Subcutaneous adipose tissue (tissue), 4 donors: Measurements from ENCODE around the gene WNT1. TPM values are rescaled to one million over a fixed set of nuclear protein-coding genes. Genes with fewer than 3 reads are reported as not detected.

ENCODE experiments used
- total RNA-seq, 4 donors: library from RNA; depleted of rRNA; stranded (reverse); fragments of >200 nt; gene quantifications; one replicate each; pipeline ENCODE4 v1.1.0, GENCODE V29; 2016
- TF ChIP-seq, protein P1 (sequence below): fragments of 450-650 bp; IDR thresholded peaks from one replicate; pipeline ENCODE4 v1.5.1; 2016; ENCODE audit warnings: low read depth, mild to moderate bottlenecking, control low read depth, antibody characterized with exemption, moderate library complexity

Gene WNT1
- total RNA-seq, 4 donors from 2014 or later, result not detected

DNA sequence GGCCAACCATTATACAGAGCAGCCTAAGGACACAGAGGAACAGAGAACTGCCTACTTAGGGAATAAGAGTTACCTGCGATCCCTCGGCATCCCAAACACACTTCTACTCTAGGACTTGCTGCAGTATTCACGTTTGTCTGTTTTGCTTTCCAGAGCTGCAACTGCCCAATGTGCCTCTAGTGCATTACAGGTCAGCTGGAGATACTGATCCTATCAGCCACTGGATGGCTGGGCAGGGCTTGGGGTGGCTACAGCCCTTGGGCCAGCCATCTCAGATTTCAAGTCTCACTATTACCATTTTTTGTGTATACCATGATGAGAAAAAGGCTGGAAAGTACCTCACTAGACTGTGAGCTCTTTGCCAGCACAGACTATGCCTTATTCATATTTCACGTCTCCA, 25.4 kb upstream of the WNT1 start:
- TF ChIP-seq, protein P1, sequence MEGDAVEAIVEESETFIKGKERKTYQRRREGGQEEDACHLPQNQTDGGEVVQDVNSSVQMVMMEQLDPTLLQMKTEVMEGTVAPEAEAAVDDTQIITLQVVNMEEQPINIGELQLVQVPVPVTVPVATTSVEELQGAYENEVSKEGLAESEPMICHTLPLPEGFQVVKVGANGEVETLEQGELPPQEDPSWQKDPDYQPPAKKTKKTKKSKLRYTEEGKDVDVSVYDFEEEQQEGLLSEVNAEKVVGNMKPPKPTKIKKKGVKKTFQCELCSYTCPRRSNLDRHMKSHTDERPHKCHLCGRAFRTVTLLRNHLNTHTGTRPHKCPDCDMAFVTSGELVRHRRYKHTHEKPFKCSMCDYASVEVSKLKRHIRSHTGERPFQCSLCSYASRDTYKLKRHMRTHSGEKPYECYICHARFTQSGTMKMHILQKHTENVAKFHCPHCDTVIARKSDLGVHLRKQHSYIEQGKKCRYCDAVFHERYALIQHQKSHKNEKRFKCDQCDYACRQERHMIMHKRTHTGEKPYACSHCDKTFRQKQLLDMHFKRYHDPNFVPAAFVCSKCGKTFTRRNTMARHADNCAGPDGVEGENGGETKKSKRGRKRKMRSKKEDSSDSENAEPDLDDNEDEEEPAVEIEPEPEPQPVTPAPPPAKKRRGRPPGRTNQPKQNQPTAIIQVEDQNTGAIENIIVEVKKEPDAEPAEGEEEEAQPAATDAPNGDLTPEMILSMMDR, result no peak

DNA sequence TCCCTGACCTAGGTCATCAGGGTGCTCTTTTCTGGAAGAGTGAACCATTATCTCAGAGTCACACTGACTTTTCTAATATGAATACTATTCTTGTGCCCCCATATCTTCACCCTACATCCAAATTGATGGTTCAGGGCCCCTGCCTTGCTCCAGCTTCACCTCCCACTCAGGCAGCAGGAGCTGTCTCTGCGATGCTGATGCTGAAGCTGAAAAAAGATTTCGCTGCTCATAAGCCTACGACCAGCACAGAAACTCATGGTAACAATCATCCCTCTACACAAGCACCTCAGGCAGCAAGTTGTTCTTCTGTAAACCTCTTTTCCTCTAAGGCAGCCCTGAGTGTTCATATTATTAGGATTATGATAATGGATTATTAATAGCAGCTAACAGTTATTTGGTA, 24.1 kb upstream of the WNT1 start:
- TF ChIP-seq, protein P1, result no peak

DNA sequence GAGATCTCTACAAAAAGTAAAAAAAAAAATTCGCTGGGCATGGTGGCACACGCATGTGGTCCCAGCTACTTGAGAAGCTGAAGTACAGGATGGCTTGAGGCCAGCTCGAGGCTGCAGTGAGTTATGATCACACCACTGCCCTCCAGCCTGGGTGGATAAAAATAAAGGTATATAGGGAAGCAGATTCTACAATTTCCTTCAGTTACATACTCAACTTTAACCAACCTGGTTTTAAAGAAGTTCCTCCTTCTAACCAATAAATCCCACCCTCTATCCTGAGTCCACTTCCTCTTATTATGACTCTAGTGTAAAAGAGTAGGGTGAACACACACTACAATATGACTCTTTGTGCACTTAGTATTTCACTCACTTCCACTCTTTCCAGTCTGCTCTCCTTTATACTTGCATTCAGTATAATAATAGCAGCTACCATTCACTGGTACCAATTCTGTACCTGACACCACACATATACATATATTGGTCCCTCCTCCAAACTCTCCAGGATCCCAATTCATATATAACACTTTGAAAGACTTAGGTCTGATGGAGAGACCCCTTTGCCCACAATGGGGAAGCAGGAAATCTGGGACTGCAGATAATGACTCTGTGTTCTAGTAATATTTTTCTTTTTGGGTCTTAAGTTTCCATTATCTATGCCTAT, 23.2 kb upstream of the WNT1 start:
- TF ChIP-seq, protein P1, result no peak

DNA sequence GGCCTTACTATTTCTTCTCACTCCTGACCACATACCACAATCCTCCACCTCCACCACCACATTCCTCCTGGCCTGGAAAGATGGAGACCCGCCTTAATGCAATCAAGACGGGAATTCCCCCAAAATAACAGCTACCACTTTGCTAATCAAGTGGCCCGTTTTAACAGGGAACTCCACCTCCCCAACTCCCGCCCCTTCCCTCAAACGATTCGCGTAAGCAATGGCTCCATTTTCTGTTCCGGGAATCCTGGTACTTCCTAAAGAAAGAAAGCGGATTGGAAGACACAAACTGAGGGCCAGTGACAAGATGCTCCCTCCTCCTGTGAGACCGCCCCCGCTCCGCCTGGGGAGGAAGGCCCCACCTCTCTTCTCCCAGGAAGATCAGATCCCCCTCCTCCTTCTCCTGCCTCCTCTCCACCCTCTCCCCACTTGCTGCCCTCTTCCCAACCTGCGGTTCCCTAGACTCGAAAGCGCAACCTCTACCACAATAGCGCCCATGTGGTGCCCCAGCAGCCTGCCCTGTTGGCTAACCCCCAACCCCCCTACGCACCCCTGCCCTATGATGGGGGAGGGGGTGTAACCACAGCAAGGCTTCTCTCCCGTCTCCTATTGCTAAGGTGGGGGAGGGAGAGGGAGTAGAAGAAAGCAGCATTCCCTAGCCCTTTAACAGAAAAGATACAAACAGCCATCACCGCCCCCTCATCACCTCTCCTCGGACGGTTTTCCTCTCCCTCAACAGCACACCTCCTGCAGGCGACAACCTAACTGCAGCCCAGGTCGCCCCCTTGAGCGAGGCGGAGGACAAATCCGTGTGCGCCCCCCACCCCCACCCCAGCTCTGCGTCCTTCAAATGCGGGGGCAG, 21.6 kb upstream of the WNT1 start:
- TF ChIP-seq, protein P1, result no peak

DNA sequence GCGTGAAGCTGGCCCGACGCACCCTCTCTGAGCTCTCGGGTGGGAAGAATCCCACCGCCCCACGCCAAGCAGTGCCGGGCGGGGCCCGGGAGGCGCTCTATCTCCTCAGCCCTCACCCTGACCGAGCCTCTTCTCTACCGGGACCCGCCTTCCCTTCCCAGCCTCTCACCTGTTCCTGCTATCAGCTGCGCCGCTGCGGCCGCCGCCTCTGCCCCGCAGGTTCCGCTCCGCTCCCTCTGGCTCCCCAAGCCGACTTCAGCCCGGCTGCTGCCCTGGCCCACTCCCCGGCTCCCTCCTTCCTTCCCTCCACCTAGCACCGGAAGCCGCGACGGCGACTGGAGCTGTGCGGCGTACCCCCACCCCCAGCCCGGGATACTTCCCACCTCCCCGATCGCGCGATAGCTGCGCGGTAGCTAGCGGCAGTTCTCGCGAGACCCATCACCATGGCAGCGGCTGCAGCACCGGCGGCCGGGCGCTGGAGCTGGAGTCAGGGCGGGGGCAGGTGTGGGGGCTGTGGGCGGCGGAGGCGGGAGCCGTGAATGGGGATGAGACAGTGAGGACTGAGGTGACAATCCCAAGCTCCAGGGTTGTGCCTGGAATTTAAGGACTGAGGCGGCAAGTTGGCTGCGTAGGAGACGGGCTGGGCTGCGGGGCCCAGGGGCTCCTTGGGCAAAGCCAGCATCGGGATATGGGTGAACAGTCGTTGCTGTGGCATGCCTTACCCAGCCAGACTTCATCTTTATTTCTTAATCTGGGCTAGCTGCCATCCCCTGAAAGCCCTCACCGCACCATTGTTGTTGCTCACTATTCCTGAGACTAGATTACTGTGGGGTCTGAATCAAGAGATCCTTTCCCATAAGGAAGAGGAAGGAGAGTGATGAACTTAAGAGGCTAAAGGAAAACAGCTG, 20.7 kb upstream of the WNT1 start, which contains the start of gene ARF3:
Gene ARF3 (minus strand): TSS at position 347 of the 908 bp plus-strand sequence. CDS start 16,392 bp downstream, outside the sequence.
- TF ChIP-seq, protein P1, result no peak

DNA sequence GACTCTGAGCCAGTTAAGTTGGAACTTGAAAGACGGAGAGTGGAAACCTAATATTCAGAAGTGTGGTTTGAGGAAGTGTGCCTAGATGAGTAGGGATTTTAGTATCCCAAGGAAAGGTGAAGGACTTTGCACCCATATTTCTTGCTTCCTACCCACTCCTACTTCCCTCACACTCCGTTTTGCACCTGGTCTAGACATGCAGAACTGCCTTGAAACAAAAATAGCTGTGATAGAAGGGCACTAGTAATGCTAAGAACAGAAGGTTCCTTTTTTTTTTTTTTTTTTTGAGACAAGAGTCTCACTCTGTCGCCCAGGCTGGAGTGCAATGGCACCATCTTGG, 20.1 kb upstream of the WNT1 start:
- TF ChIP-seq, protein P1, result no peak
